ENCODE measurements around the gene MGLL.
A peak's percentile ranks its signal among the peaks of the same experiment; 100 is the strongest.

Gene MGLL

GRCh38 chr3:127824151-127824825, 2.0 kb upstream of the MGLL start:
- Histone ChIP-seq H3K79me2 (no peaks in the 10 kb centered on the region), H3K9me3 (ENCODE audit: control insufficient read depth, low read length) (no peaks in the 10 kb centered on the region), H2AFZ (no peak overlapping the region), H3K4me3 (ENCODE audit: low read depth, low read length) (no peak overlapping the region), H3K27ac (no peak overlapping the region), H3K27me3 (ENCODE audit: control insufficient read depth, insufficient read depth, low read length) (no peaks in the 10 kb centered on the region), H3K4me1 (peaks cover 4% of the 10 kb centered on the region), H3K9ac (no peak overlapping the region), H3K4me2 (ENCODE audit: low read length) (no peak overlapping the region), H3K36me3 (ENCODE audit: control insufficient read depth, insufficient read depth, low read length) (no peaks in the 10 kb centered on the region)
- no peak for TF ChIP-seq CTCF (IDR thresholded peaks at IDR 0.05)

GRCh38 chr3:127823426-127823857, 1.1 kb upstream of the MGLL start:
- TF ChIP-seq CTCF (IDR thresholded peaks at IDR 0.05) = no peak
- Histone ChIP-seq H3K4me2 (ENCODE audit: low read length) (peak overlapping the region; percentile 64), H3K36me3 (ENCODE audit: control insufficient read depth, insufficient read depth, low read length) (no peaks in the 10 kb centered on the region), H3K9me3 (ENCODE audit: control insufficient read depth, low read length) (no peaks in the 10 kb centered on the region), H3K27ac (no peak overlapping the region), H3K79me2 (no peaks in the 10 kb centered on the region), H3K4me1 (peaks cover 4% of the 10 kb centered on the region), H3K9ac (no peak overlapping the region), H2AFZ (peak overlapping the region; percentile 30), H3K27me3 (ENCODE audit: control insufficient read depth, insufficient read depth, low read length) (no peaks in the 10 kb centered on the region), H3K4me3 (ENCODE audit: low read depth, low read length) (no peak overlapping the region)

- Histone ChIP-seq H3K27me3 (ENCODE audit: control insufficient read depth, insufficient read depth, low read length) (no peaks in the 10 kb centered on the region), H3K4me2 (ENCODE audit: low read length) (peak overlapping the region; percentile 90), H3K4me1 (peaks cover 4% of the 10 kb centered on the region), H3K9me3 (ENCODE audit: control insufficient read depth, low read length) (no peaks in the 10 kb centered on the region), H3K4me3 (ENCODE audit: low read depth, low read length) (peak overlapping the region; percentile 68), H3K27ac (peak overlapping the region; percentile 45), H3K36me3 (ENCODE audit: control insufficient read depth, insufficient read depth, low read length) (no peaks in the 10 kb centered on the region), H3K9ac (no peak overlapping the region), H2AFZ (peak overlapping the region; percentile 89), H3K79me2 (no peaks in the 10 kb centered on the region)
- no peak for TF ChIP-seq CTCF (IDR thresholded peaks at IDR 0.05)
Observed at GRCh38 chr3:127822682-127823425, 539 bp upstream of the MGLL start.

GRCh38 chr3:127821394-127821793, 921 bp downstream of the MGLL start:
- no peaks in the 10 kb centered on the region for H3K9me3 ChIP-seq (ENCODE audit: control insufficient read depth, low read length)
- H3K27me3 ChIP-seq (ENCODE audit: control insufficient read depth, insufficient read depth, low read length) = no peaks in the 10 kb centered on the region
- TF ChIP-seq CTCF (IDR thresholded peaks at IDR 0.05) = no peak
- H2AFZ ChIP-seq = no peak overlapping the region
- H3K9ac ChIP-seq = no peak overlapping the region
- no peak overlapping the region for H3K4me3 ChIP-seq (ENCODE audit: low read depth, low read length)
- no peaks in the 10 kb centered on the region for H3K36me3 ChIP-seq (ENCODE audit: control insufficient read depth, insufficient read depth, low read length)
- H3K4me2 ChIP-seq (ENCODE audit: low read length) = peak overlapping the region; percentile 90
- H3K4me1 ChIP-seq = peaks cover 4% of the 10 kb centered on the region
- peak overlapping the region; percentile 45 for H3K27ac ChIP-seq
- no peaks in the 10 kb centered on the region for H3K79me2 ChIP-seq
